Stomach (tissue), 9 donors: ENCODE measurements around the gene KIF20B. TPM values are rescaled to one million over a fixed set of nuclear protein-coding genes. Genes with fewer than 3 reads are reported as not detected.
A peak's percentile ranks its signal among the peaks of the same experiment; 100 is the strongest.

Experiments
- DNase-seq, 2 donors: peaks; one replicate each; pipeline versions ENCODE4 v3.0.0 to v3.0.0-alpha.2; 2013 to 2019
- H3K27ac ChIP-seq, 5 donors: fragments of 200-600 bp in 4 of 5; sonication (generic) in 4 of 5; one replicate each; pipeline ENCODE4 v1.5.1; 2013 to 2019; ENCODE audit warnings: mild to moderate bottlenecking in 1 of 5, moderate library complexity in 1 of 5
- H3K27me3 ChIP-seq, 3 donors: fragments of 200-600 bp; sonication (generic); one replicate each; pipeline ENCODE4 v1.5.1; 2017 to 2019; ENCODE audit warnings: mixed run types in 1 of 3
- H3K36me3 ChIP-seq, 4 donors: fragments of 200-600 bp; sonication (generic); 1 replicate in 3 of 4; 2 replicates in 1 of 4; pipeline ENCODE4 v1.5.1; 2016 to 2019
- H3K4me1 ChIP-seq, 4 donors: fragments of 200-600 bp; sonication (generic); one replicate each; pipeline ENCODE4 v1.5.1; 2016 to 2019
- H3K4me3 ChIP-seq, 4 donors: fragments of 200-600 bp; sonication (generic) in 3 of 4; one replicate each; pipeline ENCODE4 v1.5.1; 2016 to 2019; ENCODE audit warnings: mild to moderate bottlenecking in 1 of 4
- H3K9me3 ChIP-seq, 4 donors: fragments of 200-600 bp; sonication (generic); one replicate each; pipeline ENCODE4 v1.5.1; 2016 to 2019
- EP300 ChIP-seq: sonication (generic); formaldehyde crosslinking; IDR thresholded peaks from one replicate; pipeline ENCODE4 v1.6.1; 2017; ENCODE audit warnings: antibody characterized with exemption
- POLR2A ChIP-seq, 4 donors: fragments of 450-650 bp; IDR thresholded peaks; one replicate each; pipeline ENCODE4 v1.6.1; 2016; ENCODE audit warnings: antibody characterized with exemption in 4 of 4, control low read depth in 2 of 4, mild to moderate bottlenecking in 1 of 4, moderate library complexity in 1 of 4
- POLR2AphosphoS5 ChIP-seq, 3 donors: sonication (generic); formaldehyde crosslinking; IDR thresholded peaks; one replicate each; pipeline ENCODE4 v1.6.1; 2016; ENCODE audit warnings: antibody characterized with exemption in 3 of 3
- WGBS, 5 donors: extraction: QIAGEN DNeasy Blood & Tissue Kit in 3 of 5; methylation state at CpG; one replicate each; pipeline versions ENCODE4 v1.1.5 to v1.1.7; 2013 to 2018; 5-methylcytosine and 5-hydroxymethylcytosine counted together
- intact Hi-C: fragments of 100-400 bp; cut with DNase I; formaldehyde crosslinking; loops from one replicate; pipeline ENCODE4 v1.15.1; 2023; ENCODE audit warnings: low total_unique reads
- polyA plus RNA-seq, 3 donors: library from polyadenylated mRNA; stranded (reverse); fragments of 200-250 nt; gene quantifications; one replicate each; pipeline ENCODE4 v1.2.3, GENCODE V29; 2013
- total RNA-seq, 5 donors: library from RNA; depleted of rRNA; stranded (reverse); fragments of >200 nt; gene quantifications; one replicate each; pipeline versions ENCODE4 v1.1.0 to v1.2.3, GENCODE V29; 2014 to 2016
- TF ChIP-seq, protein P1 (sequence below), 7 experiments: fragments of 450-650 bp in 4 of 7; fragments of 200-600 bp in 3 of 7; sonication (generic) in 3 of 7; IDR thresholded peaks; one replicate each; pipeline ENCODE4 v1.5.1; 2016 to 2019; ENCODE audit warnings: antibody characterized with exemption in 7 of 7, control low read depth in 2 of 7, mild to moderate bottlenecking in 1 of 7
- donor health status: healthy with polysubstance abuse.
- donor health status: Bipolar disorder and iron deficiency.
- donor health status: healthy.

The KIF20B gene
- total and polyA plus RNA-seq, 8 donors: 1.5 to 10.6 (median 2.3) TPM

DNA sequence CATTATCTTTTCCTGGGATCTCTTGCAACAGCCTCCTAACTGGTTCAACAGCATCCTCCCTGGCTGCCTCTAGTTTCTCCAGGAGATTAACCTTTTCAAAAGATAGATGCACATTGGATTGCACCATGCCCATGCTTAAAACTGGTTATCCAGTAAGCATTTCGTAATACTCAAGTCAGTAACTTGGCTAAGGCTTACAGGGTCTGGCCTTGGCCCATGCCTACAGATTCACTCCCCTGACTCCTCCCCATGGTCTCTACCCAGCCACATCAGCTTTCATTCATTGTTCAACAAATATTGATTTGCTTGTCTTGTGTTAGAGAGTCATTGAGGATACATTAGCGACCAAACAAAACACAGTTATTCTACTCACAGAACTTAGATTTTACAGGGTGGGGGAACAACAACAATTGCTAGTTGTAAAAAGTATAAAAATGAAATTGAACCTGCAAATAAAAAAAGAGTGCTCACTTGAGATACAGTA, 1.8 kb upstream of the KIF20B start:
- Histone ChIP-seq H3K4me1 (peaks cover 5 to 20% (median 12%) of the 10 kb centered on the region in 4 donors), H3K27ac (no peak overlapping the region), H3K36me3 (no peaks in the 10 kb centered on the region), H3K4me3 (no peak overlapping the region), H3K27me3 (no peaks in the 10 kb centered on the region), H3K9me3 (no peaks in the 10 kb centered on the region)
- 92 to 95% (median 93%) methylated on average over 2 of the region's 2 CpGs for WGBS, 5 donors
- TF ChIP-seq, protein P1, sequence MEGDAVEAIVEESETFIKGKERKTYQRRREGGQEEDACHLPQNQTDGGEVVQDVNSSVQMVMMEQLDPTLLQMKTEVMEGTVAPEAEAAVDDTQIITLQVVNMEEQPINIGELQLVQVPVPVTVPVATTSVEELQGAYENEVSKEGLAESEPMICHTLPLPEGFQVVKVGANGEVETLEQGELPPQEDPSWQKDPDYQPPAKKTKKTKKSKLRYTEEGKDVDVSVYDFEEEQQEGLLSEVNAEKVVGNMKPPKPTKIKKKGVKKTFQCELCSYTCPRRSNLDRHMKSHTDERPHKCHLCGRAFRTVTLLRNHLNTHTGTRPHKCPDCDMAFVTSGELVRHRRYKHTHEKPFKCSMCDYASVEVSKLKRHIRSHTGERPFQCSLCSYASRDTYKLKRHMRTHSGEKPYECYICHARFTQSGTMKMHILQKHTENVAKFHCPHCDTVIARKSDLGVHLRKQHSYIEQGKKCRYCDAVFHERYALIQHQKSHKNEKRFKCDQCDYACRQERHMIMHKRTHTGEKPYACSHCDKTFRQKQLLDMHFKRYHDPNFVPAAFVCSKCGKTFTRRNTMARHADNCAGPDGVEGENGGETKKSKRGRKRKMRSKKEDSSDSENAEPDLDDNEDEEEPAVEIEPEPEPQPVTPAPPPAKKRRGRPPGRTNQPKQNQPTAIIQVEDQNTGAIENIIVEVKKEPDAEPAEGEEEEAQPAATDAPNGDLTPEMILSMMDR (IDR thresholded peaks at IDR 0.05): no peak
- no peak for TF ChIP-seq POLR2A (IDR thresholded peaks at IDR 0.05)
- no peak for TF ChIP-seq EP300
- no peak for TF ChIP-seq POLR2AphosphoS5 (IDR thresholded peaks at IDR 0.05)
- DNase-seq: no peak
- intact Hi-C loops: no loop called here

GRCh38 chr10:89700923-89701241, 508 bp upstream of the KIF20B start:
- 0 to 1% (median 1%) methylated on average over 8 of the region's 8 CpGs for WGBS, 5 donors
- TF ChIP-seq EP300: no peak
- TF ChIP-seq POLR2A (IDR thresholded peaks at IDR 0.05): no peak
- no peak for TF ChIP-seq POLR2AphosphoS5 (IDR thresholded peaks at IDR 0.05)
- TF ChIP-seq, protein P1 (IDR thresholded peaks at IDR 0.05): no peak
- no peaks in the 10 kb centered on the region for H3K27me3 ChIP-seq
- peak overlapping the region; percentile 58 to 79 (median 74) for H3K4me3 ChIP-seq
- peaks cover 5 to 20% (median 12%) of the 10 kb centered on the region in 4 donors for H3K4me1 ChIP-seq
- no peaks in the 10 kb centered on the region for H3K9me3 ChIP-seq
- no peak for DNase-seq
- H3K27ac ChIP-seq: peak overlapping the region; percentile 78 to 92 (median 90)
- intact Hi-C loops: no loop called here
- no peaks in the 10 kb centered on the region for H3K36me3 ChIP-seq

DNA sequence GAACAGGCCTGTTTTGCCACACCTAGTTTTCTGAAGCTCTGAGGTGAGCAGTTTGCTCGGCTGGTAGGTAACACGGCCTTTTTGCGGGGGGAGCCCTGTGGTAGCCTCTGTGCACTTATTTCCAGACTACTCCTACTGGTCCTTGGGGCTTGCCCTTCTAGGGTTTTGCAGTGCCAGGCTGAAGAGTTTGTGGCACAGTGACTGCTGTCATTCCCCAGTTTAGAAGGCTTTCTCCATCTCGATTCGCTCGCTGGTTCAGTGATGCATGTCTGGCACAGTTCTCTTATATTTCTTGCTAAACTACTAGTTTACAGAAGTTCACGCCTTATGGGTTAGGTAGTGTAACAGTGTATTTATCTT, 711 bp downstream of the KIF20B start:
- Histone ChIP-seq H3K4me3 (peak overlapping the region; percentile 58 to 79 (median 74)), H3K9me3 (no peaks in the 10 kb centered on the region), H3K27me3 (no peaks in the 10 kb centered on the region), H3K4me1 (peaks cover 5 to 20% (median 12%) of the 10 kb centered on the region in 4 donors), H3K27ac (peak overlapping the region in 4 of 5 donors; percentile 78 to 92 (median 87)), H3K36me3 (no peaks in the 10 kb centered on the region)
- WGBS, 5 donors: 5 to 15% (median 11%) methylated on average over 7 of the region's 7 CpGs
- intact Hi-C loops: no loop called here
- TF ChIP-seq POLR2A (IDR thresholded peaks at IDR 0.05) (no peak), POLR2AphosphoS5 (IDR thresholded peaks at IDR 0.05) (no peak), EP300 (no peak)
- TF ChIP-seq, protein P1 (IDR thresholded peaks at IDR 0.05): no peak
- peak in 1 of 2 donors; percentile 31 for DNase-seq

DNA sequence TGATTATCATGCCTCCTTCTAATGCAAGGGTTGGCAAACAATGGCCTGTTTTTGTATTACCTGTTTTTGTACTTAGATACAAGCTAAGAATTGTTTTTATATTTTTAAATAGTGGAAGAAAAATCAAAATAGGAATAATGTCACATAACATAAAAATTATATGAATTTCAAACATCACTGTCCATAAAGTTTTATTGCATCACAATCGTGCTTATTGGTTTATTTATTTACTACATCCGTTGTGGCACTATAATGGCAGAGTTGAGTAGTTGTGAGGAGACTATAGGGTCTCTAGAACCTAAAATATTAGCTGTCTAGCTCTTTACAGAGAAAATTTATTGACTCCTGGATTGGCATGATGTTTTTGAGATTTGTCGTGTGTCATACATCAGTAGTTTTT, 4.1 kb downstream of the KIF20B start:
- Histone ChIP-seq H3K4me3 (no peak overlapping the region), H3K4me1 (peaks cover 5 to 17% (median 11%) of the 10 kb centered on the region in 4 donors), H3K9me3 (no peaks in the 10 kb centered on the region), H3K27ac (no peak overlapping the region), H3K36me3 (no peaks in the 10 kb centered on the region), H3K27me3 (no peaks in the 10 kb centered on the region)
- TF ChIP-seq POLR2AphosphoS5 (IDR thresholded peaks at IDR 0.05) (no peak), EP300 (no peak)
- intact Hi-C loops: no loop called here
- DNase-seq: no peak
- WGBS, 5 donors: 86 to 95% (median 88%) methylated on average over 3 of the region's 3 CpGs

GRCh38 chr10:89706011-89706410, 4.6 kb downstream of the KIF20B start:
- no peaks in the 10 kb centered on the region for H3K9me3 ChIP-seq
- no peak for DNase-seq
- no peaks in the 10 kb centered on the region for H3K27me3 ChIP-seq
- H3K27ac ChIP-seq: no peak overlapping the region
- no peak for TF ChIP-seq POLR2A (IDR thresholded peaks at IDR 0.05)
- no peak for TF ChIP-seq EP300
- TF ChIP-seq, protein P1 (IDR thresholded peaks at IDR 0.05): no peak
- TF ChIP-seq POLR2AphosphoS5 (IDR thresholded peaks at IDR 0.05): no peak
- intact Hi-C loops: no loop called here
- H3K4me1 ChIP-seq: peaks cover 5 to 12% (median 8%) of the 10 kb centered on the region in 4 donors
- no peak overlapping the region for H3K4me3 ChIP-seq
- H3K36me3 ChIP-seq: no peaks in the 10 kb centered on the region
